ENCODE data around the gene CCDC92. TPM values are rescaled to one million over a fixed set of nuclear protein-coding genes. Genes with fewer than 3 reads are reported as not detected.
A peak's percentile ranks its signal among the peaks of the same experiment; 100 is the strongest.

The CCDC92 gene
- total RNA-seq, 1 donor from 2014 or later = 22.9 TPM

GRCh38 chr12:123971770-123972456 is 718 bp downstream of the CCDC92 start:
- no peaks in the 10 kb centered on the region for H3K9me3 Mint-ChIP-seq
- peaks cover 24% of the 10 kb centered on the region for H3K36me3 Mint-ChIP-seq
- no peak for TF ChIP-seq CTCF (conservative IDR thresholded peaks at IDR 0.05)
- no peak for DNase-seq (ENCODE audit: extremely low spot score, unreplicated experiment)
- H3K4me3 Mint-ChIP-seq = peak overlapping the region; percentile 98
- H3K27ac Mint-ChIP-seq = peak overlapping the region; percentile 97
- H3K4me1 Mint-ChIP-seq (ENCODE audit: unreplicated experiment) = peaks cover 29% of the 10 kb centered on the region
- H3K27me3 Mint-ChIP-seq = no peaks in the 10 kb centered on the region

- TF ChIP-seq CTCF (conservative IDR thresholded peaks at IDR 0.05) = no peak
- Mint-ChIP-seq H3K9me3 (no peaks in the 10 kb centered on the region), H3K4me1 (ENCODE audit: unreplicated experiment) (peaks cover 28% of the 10 kb centered on the region), H3K4me3 (peak overlapping the region; percentile 98), H3K27me3 (no peaks in the 10 kb centered on the region), H3K36me3 (peaks cover 23% of the 10 kb centered on the region), H3K27ac (peak overlapping the region; percentile 97)
- DNase-seq (ENCODE audit: extremely low spot score, unreplicated experiment) = no peak
Measured at GRCh38 chr12:123971449-123971769, 1.2 kb downstream of the CCDC92 start.

GRCh38 chr12:123967121-123967586 is 5.5 kb downstream of the CCDC92 start:
- DNase-seq (ENCODE audit: extremely low spot score, unreplicated experiment) = no peak
- Mint-ChIP-seq H3K9me3 (no peaks in the 10 kb centered on the region), H3K4me1 (ENCODE audit: unreplicated experiment) (peaks cover 22% of the 10 kb centered on the region), H3K27me3 (no peaks in the 10 kb centered on the region), H3K36me3 (peaks cover 4% of the 10 kb centered on the region), H3K27ac (no peak overlapping the region), H3K4me3 (no peak overlapping the region)
- no peak for TF ChIP-seq CTCF (conservative IDR thresholded peaks at IDR 0.05)

GRCh38 chr12:123966596-123966995 is 6.0 kb downstream of the CCDC92 start:
- no peaks in the 10 kb centered on the region for H3K27me3 Mint-ChIP-seq
- no peak for TF ChIP-seq CTCF (conservative IDR thresholded peaks at IDR 0.05)
- H3K4me3 Mint-ChIP-seq = no peak overlapping the region
- DNase-seq (ENCODE audit: extremely low spot score, unreplicated experiment) = no peak
- H3K36me3 Mint-ChIP-seq = peaks cover 4% of the 10 kb centered on the region
- H3K27ac Mint-ChIP-seq = no peak overlapping the region
- H3K4me1 Mint-ChIP-seq (ENCODE audit: unreplicated experiment) = peaks cover 21% of the 10 kb centered on the region
- H3K9me3 Mint-ChIP-seq = no peaks in the 10 kb centered on the region

DNA sequence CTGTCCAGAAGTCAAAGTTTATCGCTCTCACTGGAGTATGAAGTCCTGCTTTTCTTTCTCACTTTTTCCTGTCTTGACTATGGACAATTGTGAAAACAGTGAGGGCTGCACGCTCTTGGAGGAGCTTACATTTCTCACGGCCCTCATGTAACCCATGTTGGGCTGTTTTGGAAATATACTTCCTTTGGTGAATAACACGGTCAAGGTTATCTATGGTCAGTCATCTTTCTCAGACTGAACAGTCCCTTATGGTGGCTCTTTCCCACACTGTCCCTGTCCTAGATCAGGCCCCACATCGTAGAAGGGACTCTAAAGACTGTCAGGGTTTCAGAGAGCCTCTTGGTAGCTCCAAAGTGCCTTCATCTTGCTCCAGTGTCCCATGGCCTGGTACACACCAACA is 7.2 kb downstream of the CCDC92 start:
- Mint-ChIP-seq H3K4me3 (no peak overlapping the region), H3K4me1 (ENCODE audit: unreplicated experiment) (peaks cover 24% of the 10 kb centered on the region), H3K9me3 (no peaks in the 10 kb centered on the region), H3K36me3 (peaks cover 4% of the 10 kb centered on the region), H3K27ac (no peak overlapping the region), H3K27me3 (no peaks in the 10 kb centered on the region)
- DNase-seq (ENCODE audit: extremely low spot score, unreplicated experiment) = no peak
- no peak for TF ChIP-seq CTCF (conservative IDR thresholded peaks at IDR 0.05)

Measured in type B pancreatic cell (in vitro differentiated cells).